Effector memory CD4-positive, alpha-beta T cell (primary cell): ENCODE data around the gene BBS7.

Experiments
- DNase-seq, 3 donors: peaks; one replicate each; pipeline ENCODE4 v3.0.0-alpha.2; 2020
- H3K27ac ChIP-seq: 2 replicates; pipeline ENCODE4 v1.7.0; 2013; ENCODE audit warnings: mild to moderate bottlenecking, low read length, moderate library complexity; ENCODE audit not compliant: insufficient read depth, poor library complexity, severe bottlenecking
- H3K27me3 ChIP-seq: replicated peaks from 2 replicates; pipeline ENCODE4 v1.7.0; 2013; ENCODE audit warnings: mild to moderate bottlenecking, low read length; ENCODE audit not compliant: insufficient read depth, control insufficient read depth, poor library complexity, severe bottlenecking
- H3K36me3 ChIP-seq: 2 replicates; pipeline ENCODE4 v1.7.0; 2013; ENCODE audit warnings: mild to moderate bottlenecking, low read length, moderate library complexity; ENCODE audit not compliant: control insufficient read depth, insufficient read depth
- H3K4me1 ChIP-seq: 2 replicates; pipeline ENCODE4 v1.7.0; 2013; ENCODE audit warnings: low read length, mild to moderate bottlenecking; ENCODE audit not compliant: control insufficient read depth, insufficient read depth, poor library complexity, severe bottlenecking
- H3K4me3 ChIP-seq: 2 replicates; pipeline ENCODE4 v1.7.0; 2013; ENCODE audit warnings: low read length, low read depth, mild to moderate bottlenecking; ENCODE audit not compliant: insufficient read depth, poor library complexity, severe bottlenecking
- H3K9me3 ChIP-seq: 2 replicates; pipeline ENCODE4 v1.7.0; 2013; ENCODE audit warnings: mild to moderate bottlenecking, low read length, moderate library complexity; ENCODE audit not compliant: control insufficient read depth

Gene BBS7

DNA sequence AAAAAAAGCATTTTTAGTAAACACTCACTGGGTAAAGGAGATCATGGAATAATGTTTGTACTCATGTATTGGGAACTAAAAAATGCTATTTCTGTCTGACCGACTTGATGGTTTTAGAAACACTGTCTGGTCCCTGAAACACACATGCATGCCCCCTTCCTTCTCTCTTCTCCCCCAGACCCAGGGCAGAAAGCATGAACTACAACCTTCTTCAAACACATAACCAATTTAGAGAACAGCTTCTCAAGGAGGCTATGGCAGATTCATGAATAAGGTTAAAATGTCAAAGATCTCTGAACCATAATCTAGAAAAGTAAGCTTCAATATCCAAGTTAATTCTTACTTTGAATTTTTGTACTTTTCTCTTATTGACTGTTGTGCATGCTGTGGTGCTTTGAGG, 52.6 kb downstream of the BBS7 start:
- H3K27me3 ChIP-seq, result no peaks in the 10 kb centered on the region
- H3K4me1 ChIP-seq, result no peaks in the 10 kb centered on the region
- no peak overlapping the region for H3K27ac ChIP-seq
- H3K36me3 ChIP-seq, result peaks cover 30% of the 10 kb centered on the region
- H3K4me3 ChIP-seq, result no peak overlapping the region
- no peaks in the 10 kb centered on the region for H3K9me3 ChIP-seq
- no peak for DNase-seq

DNA sequence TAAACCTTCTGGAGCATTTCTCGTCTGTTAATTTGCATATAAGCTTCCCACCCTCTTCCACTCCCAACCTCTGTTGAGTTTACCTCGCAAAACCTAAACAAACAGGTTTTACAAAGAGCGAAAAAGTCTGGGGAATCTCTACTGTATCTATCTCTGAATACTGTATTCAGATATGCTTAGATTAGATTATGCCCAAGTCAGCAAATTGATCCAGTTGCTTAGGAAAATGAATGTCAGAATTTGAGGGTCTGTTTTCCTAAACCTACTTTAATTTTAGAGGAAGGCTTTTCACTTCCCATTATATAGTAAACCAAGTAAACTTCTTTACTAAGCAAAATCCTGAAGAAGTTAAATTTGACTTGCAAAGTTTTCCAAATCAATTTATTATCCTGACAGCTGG, 53.3 kb downstream of the BBS7 start:
- Histone ChIP-seq H3K27ac (no peak overlapping the region), H3K4me3 (no peak overlapping the region), H3K4me1 (no peaks in the 10 kb centered on the region), H3K27me3 (no peaks in the 10 kb centered on the region), H3K36me3 (peaks cover 34% of the 10 kb centered on the region), H3K9me3 (no peaks in the 10 kb centered on the region)
- no peak for DNase-seq

DNA sequence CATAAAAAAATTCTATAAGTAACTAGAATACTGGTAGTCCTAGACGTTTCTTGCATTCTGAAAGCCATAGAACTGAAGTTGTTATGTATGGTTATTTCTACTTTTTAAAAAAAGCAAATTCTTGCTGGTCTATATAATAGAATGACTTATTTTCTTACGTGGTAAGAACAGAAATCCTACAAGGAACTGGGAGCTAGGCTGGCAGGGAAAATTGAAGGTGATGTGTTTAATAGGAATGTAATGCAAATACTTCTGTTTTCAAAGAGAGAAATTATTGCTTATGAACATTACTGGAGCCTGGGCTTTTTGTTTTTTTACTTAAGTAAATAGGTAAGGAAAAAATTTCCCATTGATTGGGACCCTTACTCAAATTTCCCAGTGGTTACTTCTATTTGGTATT, 55.5 kb downstream of the BBS7 start:
- H3K27me3 ChIP-seq, result no peaks in the 10 kb centered on the region
- peaks cover 52% of the 10 kb centered on the region for H3K36me3 ChIP-seq
- no peak for DNase-seq
- no peak overlapping the region for H3K4me3 ChIP-seq
- H3K27ac ChIP-seq, result no peak overlapping the region
- H3K4me1 ChIP-seq, result no peaks in the 10 kb centered on the region
- H3K9me3 ChIP-seq, result no peaks in the 10 kb centered on the region

DNA sequence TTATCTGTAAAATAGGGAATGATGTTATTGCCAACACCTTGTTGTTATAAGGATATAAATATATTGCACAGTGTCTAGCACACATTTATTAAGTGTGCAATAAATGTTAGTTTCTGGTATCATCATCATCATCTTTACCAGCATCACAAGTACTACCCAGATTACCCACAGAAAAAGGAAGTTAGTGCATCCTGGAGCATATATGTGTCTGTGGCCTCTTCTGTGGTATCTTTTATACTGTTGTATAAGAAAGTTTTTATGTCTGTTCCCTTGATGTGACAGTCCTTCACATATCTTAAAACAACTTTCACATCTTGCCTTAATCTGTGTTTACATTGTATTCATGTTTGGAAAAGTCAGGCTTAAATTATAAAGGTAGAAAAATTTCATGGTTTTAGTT, 59.2 kb downstream of the BBS7 start:
- no peaks in the 10 kb centered on the region for H3K9me3 ChIP-seq
- DNase-seq, result no peak
- no peaks in the 10 kb centered on the region for H3K27me3 ChIP-seq
- peaks cover 46% of the 10 kb centered on the region for H3K36me3 ChIP-seq
- H3K4me3 ChIP-seq, result no peak overlapping the region
- no peak overlapping the region for H3K27ac ChIP-seq
- no peaks in the 10 kb centered on the region for H3K4me1 ChIP-seq

DNA sequence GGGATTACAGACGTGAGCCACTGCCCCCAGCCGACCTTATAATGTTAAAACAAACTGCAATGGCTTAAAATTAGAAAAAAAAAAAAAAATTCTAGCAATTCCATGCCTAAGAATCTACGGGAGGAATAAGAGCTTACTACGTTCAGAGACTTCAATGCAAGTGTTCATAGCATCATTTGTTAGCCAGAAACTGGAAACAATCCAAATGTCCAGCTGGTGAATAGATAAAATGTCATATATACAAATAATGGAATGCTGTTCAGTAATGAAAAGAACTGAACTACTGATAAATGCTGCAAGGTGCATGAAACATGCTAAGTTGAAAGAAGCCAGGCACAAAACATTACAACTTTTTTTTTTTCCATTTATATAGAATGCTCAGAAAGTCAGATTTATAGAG, 63.9 kb downstream of the BBS7 start:
- Histone ChIP-seq H3K4me3 (no peak overlapping the region), H3K4me1 (no peaks in the 10 kb centered on the region), H3K9me3 (no peaks in the 10 kb centered on the region), H3K27me3 (no peaks in the 10 kb centered on the region), H3K36me3 (peaks cover 37% of the 10 kb centered on the region), H3K27ac (no peak overlapping the region)
- no peak for DNase-seq

- no peaks in the 10 kb centered on the region for H3K9me3 ChIP-seq
- H3K4me3 ChIP-seq, result peak overlapping the region; percentile 92
- no peaks in the 10 kb centered on the region for H3K27me3 ChIP-seq
- peaks cover 22% of the 10 kb centered on the region for H3K36me3 ChIP-seq
- no peaks in the 10 kb centered on the region for H3K4me1 ChIP-seq
- DNase-seq, result no peak
- peak overlapping the region; percentile 79 for H3K27ac ChIP-seq
Observed at GRCh38 chr4:121801715-121802075, 68.6 kb downstream of the BBS7 start.

DNA sequence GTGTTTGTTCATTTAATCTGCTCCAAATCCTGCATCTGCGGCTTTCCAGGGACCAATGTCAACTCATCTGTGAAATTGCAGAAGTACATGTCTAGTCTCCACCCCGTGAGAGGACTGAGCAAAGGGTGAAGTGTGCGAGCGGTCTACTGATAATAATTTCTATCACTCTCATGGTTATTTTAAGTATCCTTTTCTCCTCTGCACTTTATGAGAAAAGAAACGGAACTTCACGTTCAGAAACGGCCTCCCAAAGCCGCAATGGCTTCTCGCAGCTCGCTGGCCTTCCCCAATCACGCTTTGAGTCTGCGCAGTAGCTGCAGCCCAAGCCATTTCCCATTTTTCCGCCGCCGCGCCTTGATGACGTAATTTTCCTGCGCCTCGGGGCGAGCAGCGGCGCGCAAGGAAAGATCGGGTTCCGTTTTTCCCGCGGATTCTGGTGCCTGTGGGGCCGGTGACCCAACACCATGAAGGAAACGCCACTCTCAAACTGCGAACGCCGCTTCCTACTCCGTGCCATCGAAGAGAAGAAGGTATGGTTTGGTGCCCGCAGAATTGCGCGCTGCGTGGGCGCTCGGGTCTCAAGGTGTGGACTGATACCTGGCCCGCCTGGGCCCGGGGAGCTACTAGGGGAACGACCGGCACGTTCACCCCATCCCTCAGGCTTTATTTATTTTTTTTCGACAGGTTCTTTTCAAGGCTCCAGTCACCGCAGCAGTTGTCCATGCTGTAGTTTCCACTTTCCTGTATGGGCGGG, 69.1 kb downstream of the BBS7 start, which contains the start of gene EXOSC9:
Gene EXOSC9, plus strand, starts transcription at position 363 of the 754 bp plus-strand sequence. Its CDS starts 102 bp downstream, at position 465.
- DNase-seq, result peak; percentile 90 to 91 (median 91)
- peak within 1 kb of the TSS; percentile 92 for H3K4me3 ChIP-seq
- peak within 1 kb of the TSS; percentile 79 for H3K27ac ChIP-seq
- H3K4me1 ChIP-seq, result no peaks in the 10 kb centered on the region
- H3K27me3 ChIP-seq, result no peaks in the 10 kb centered on the region
- peaks cover 22% of the 10 kb centered on the region for H3K36me3 ChIP-seq
- no peaks in the 10 kb centered on the region for H3K9me3 ChIP-seq

- H3K36me3 ChIP-seq, result peaks cover 22% of the 10 kb centered on the region
- H3K27ac ChIP-seq, result peak overlapping the region; percentile 79
- no peak for DNase-seq
- no peaks in the 10 kb centered on the region for H3K27me3 ChIP-seq
- peak overlapping the region; percentile 92 for H3K4me3 ChIP-seq
- no peaks in the 10 kb centered on the region for H3K9me3 ChIP-seq
- no peaks in the 10 kb centered on the region for H3K4me1 ChIP-seq
Observed at GRCh38 chr4:121800638-121800960, 69.7 kb downstream of the BBS7 start.

DNA sequence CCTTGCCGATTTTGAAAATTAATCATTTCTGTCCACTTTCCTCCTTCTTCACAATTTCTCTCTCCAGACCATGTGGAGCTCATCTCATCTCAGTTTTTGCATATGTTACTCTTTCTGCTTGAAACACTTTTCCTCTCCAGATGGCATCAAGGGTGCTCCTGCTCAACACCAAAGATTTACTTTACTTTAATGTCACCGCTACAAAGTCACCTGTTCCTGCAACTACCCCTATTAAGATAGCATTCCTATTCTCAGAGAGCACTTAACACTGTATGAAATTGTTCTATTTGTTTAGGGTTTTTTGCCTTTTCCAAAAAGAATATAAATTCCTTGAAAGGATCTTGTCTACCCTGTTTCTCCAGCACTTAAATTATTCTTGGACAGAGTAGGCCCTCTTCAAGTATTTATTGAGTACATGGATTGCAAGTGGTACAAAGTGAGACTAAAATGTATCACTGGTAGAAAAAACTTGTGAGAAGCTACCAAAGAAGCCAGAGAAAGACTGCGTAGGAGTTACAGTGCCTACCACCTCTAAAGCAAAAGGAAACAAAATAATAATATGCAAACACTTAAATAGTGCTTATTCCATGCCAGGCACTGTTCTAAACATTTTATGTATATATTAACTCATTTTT, 70.3 kb downstream of the BBS7 start:
- Histone ChIP-seq H3K4me3 (peak overlapping the region; percentile 92), H3K4me1 (no peaks in the 10 kb centered on the region), H3K27me3 (no peaks in the 10 kb centered on the region), H3K36me3 (peaks cover 16% of the 10 kb centered on the region), H3K9me3 (no peaks in the 10 kb centered on the region), H3K27ac (peak overlapping the region; percentile 79)
- no peak for DNase-seq

GRCh38 chr4:121799208-121799823, 71.0 kb downstream of the BBS7 start:
- H3K36me3 ChIP-seq, result peaks cover 9% of the 10 kb centered on the region
- H3K9me3 ChIP-seq, result no peaks in the 10 kb centered on the region
- H3K4me3 ChIP-seq, result no peak overlapping the region
- H3K4me1 ChIP-seq, result no peaks in the 10 kb centered on the region
- no peak overlapping the region for H3K27ac ChIP-seq
- DNase-seq, result no peak
- no peaks in the 10 kb centered on the region for H3K27me3 ChIP-seq
